Activated B cell treated with CpG ODN at 0.5 μM for 24 hours (primary cell): ENCODE data around the gene ARHGEF28. TPM values are rescaled to one million over a fixed set of nuclear protein-coding genes. Genes with fewer than 3 reads are reported as not detected.

Experiments used
- ATAC-seq: fragments of 200-7000 bp; cut with Tn5 transposase; one replicate; pipeline ENCODE4 v1.10.0; 2021; ENCODE audit warnings: low read depth, mild to moderate bottlenecking, moderate library complexity
- CTCF ChIA-PET: fragments of 350-600 bp; sonication (Branson Sonifier 250); formaldehyde crosslinking; loops from one replicate; lab custom pipeline; 2021; ENCODE audit warnings: antibody characterized with exemption; lab: Charles Lee
- POLR2A ChIA-PET: fragments of 350-600 bp; sonication (Branson Sonifier 250); formaldehyde crosslinking; loops from one replicate; lab custom pipeline; 2021; ENCODE audit warnings: antibody characterized with exemption; lab: Charles Lee
- DNase-seq: peaks from one replicate; pipeline ENCODE4 v3.0.0; 2022
- H3K27ac Mint-ChIP-seq: one replicate; pipeline ENCODE4 v1.8.0; 2020; ENCODE audit warnings: mixed read lengths
- H3K27me3 Mint-ChIP-seq: one replicate; pipeline ENCODE4 v1.8.0; 2021; ENCODE audit warnings: mixed read lengths
- H3K36me3 Mint-ChIP-seq: one replicate; pipeline ENCODE4 v1.8.0; 2021; ENCODE audit warnings: low read depth, mixed read lengths
- H3K4me1 Mint-ChIP-seq: one replicate; pipeline ENCODE4 v1.8.0; 2021; ENCODE audit warnings: mixed read lengths
- H3K4me3 Mint-ChIP-seq: one replicate; pipeline ENCODE4 v1.8.0; 2020; ENCODE audit warnings: mild to moderate bottlenecking, mixed read lengths
- H3K9me3 Mint-ChIP-seq: one replicate; pipeline ENCODE4 v1.8.0; 2020; ENCODE audit warnings: mixed read lengths
- intact Hi-C: fragments of 100-400 bp; cut with micrococcal nuclease; formaldehyde crosslinking; loops from one replicate; pipeline ENCODE4 v1.15.1; 2024
- total RNA-seq: library from RNA; stranded (reverse); gene quantifications from 2 replicates; pipeline ENCODE4 v1.2.3, GENCODE V29; 2022
- TF ChIP-seq, protein P1 (sequence below): fragments of 200-600 bp; IDR thresholded peaks from one replicate; pipeline ENCODE4 v1.8.0; 2022; ENCODE audit warnings: antibody characterized with exemption, mild to moderate bottlenecking

ARHGEF28 gene
- total RNA-seq, 1 donor from 2014 or later: not detected

DNA sequence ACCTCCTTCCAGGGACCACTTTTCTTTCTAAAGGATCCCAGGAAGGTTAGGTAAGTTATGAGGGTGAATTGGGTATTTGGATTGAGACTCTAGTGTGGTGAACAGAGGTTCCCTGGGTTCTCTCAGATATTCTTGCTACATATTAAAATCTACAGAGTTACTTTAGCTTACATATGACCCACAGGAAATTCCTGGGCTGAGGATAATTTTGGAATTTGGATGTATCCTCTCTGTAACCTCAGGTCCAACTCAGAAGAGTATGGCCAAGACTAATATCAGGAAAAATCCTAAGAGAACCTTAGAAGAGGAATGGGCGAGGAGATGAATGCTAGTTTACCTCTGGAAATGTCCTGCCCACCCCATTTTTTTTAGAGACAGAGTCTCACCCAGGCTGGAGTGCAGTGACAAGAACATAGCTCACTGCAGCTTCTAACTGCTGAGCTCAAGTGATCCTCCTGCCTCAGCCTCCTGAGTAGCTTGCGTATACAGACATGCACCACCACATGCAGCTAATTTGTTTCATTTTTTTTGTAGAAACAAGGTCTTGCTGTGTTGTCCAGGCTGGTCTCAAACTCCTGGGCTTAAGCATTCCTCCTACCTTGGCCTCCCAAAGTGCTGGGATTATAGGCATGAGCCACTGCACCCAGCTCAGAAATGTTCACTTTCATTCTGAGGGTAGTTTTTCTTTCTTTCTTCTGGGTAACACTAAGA, 196.4 kb downstream of the ARHGEF28 start:
- DNase-seq: no peak
- Mint-ChIP-seq H3K36me3 (no peaks in the 10 kb centered on the region), H3K27me3 (no peaks in the 10 kb centered on the region), H3K4me1 (no peaks in the 10 kb centered on the region), H3K27ac (no peak overlapping the region), H3K4me3 (no peak overlapping the region), H3K9me3 (no peaks in the 10 kb centered on the region)
- ChIA-PET CTCF (no interaction called here), POLR2A (no interaction called here)
- TF ChIP-seq, protein P1, sequence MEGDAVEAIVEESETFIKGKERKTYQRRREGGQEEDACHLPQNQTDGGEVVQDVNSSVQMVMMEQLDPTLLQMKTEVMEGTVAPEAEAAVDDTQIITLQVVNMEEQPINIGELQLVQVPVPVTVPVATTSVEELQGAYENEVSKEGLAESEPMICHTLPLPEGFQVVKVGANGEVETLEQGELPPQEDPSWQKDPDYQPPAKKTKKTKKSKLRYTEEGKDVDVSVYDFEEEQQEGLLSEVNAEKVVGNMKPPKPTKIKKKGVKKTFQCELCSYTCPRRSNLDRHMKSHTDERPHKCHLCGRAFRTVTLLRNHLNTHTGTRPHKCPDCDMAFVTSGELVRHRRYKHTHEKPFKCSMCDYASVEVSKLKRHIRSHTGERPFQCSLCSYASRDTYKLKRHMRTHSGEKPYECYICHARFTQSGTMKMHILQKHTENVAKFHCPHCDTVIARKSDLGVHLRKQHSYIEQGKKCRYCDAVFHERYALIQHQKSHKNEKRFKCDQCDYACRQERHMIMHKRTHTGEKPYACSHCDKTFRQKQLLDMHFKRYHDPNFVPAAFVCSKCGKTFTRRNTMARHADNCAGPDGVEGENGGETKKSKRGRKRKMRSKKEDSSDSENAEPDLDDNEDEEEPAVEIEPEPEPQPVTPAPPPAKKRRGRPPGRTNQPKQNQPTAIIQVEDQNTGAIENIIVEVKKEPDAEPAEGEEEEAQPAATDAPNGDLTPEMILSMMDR: no peak
- intact Hi-C loops: no loop called here
- ATAC-seq: no peak

DNA sequence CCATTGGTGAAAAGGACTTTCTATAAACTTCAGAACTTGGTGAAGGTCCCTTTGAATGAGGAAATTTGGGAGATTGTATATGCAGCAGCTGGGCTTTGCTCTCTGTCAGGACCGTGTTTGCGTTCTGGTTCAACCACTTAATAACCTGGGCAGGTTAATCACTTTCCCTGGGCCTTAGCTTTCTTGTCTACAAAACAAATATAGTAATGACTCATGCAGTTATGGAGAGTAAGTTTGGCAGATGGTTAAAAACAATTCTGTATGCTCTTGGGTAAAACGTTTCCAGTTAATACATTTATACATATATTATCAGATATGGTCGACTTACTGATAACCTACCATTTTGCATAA, 197.0 kb downstream of the ARHGEF28 start:
- Mint-ChIP-seq H3K27me3 (no peaks in the 10 kb centered on the region), H3K4me1 (no peaks in the 10 kb centered on the region), H3K27ac (no peak overlapping the region), H3K4me3 (no peak overlapping the region), H3K36me3 (no peaks in the 10 kb centered on the region), H3K9me3 (no peaks in the 10 kb centered on the region)
- ChIA-PET POLR2A (no interaction called here), CTCF (no interaction called here)
- ATAC-seq: no peak
- intact Hi-C loops: no loop called here
- no peak for DNase-seq
- TF ChIP-seq, protein P1: no peak

DNA sequence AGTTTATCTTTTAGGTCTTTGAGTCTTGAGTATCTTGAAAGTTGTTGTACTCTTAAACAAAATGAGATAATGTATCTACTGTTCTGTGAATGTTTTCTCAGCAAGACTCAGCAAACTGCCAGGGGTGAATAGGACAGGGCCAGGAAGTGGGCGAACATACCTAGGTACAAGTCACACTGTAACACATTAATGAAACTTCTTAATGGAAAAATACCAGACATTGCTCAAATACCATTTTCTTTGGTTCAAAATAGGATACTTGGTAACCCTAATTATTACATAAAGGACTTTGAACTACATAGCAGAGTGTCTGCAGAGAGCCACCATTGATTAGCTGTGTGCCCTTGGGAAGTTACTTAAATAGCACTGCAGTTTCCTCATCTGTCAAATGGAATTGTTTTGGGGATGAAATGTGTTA, 197.5 kb downstream of the ARHGEF28 start:
- no peak for DNase-seq
- intact Hi-C loops: no loop called here
- POLR2A ChIA-PET: no interaction called here

DNA sequence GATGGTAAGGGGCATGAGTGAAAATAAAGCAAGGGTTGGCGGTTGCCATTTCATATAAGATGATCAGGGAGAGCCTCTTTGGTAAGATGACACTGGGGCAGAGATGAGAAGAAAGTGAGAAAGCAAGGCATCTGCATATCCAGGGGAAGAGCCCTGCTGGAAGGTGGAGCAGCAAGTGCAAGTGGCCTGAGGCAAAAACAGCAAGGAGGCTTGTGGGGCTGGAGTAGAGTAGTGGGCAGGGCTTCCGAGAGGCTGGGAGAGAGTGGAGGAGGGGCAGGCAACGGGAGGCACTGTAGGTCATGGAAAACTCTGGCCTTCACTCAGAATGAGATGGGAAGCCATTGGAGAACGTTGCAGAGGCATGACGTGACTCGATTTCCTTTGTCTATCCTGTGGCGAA, 199.2 kb downstream of the ARHGEF28 start:
- Mint-ChIP-seq H3K9me3 (no peaks in the 10 kb centered on the region), H3K36me3 (no peaks in the 10 kb centered on the region), H3K4me1 (no peaks in the 10 kb centered on the region), H3K27me3 (no peaks in the 10 kb centered on the region), H3K4me3 (no peak overlapping the region), H3K27ac (no peak overlapping the region)
- TF ChIP-seq, protein P1: no peak
- no peak for DNase-seq
- ChIA-PET CTCF (no interaction called here), POLR2A (no interaction called here)
- intact Hi-C loops: no loop called here
- no peak for ATAC-seq

More for the DNA sequence above, 197.5 kb downstream of the ARHGEF28 start:
- H3K4me1 Mint-ChIP-seq: no peaks in the 10 kb centered on the region
- no peaks in the 10 kb centered on the region for H3K9me3 Mint-ChIP-seq
- no peaks in the 10 kb centered on the region for H3K27me3 Mint-ChIP-seq
- no peaks in the 10 kb centered on the region for H3K36me3 Mint-ChIP-seq
- TF ChIP-seq, protein P1: no peak
- no peak overlapping the region for H3K27ac Mint-ChIP-seq
- no peak for ATAC-seq
- CTCF ChIA-PET: no interaction called here
- H3K4me3 Mint-ChIP-seq: no peak overlapping the region

DNA sequence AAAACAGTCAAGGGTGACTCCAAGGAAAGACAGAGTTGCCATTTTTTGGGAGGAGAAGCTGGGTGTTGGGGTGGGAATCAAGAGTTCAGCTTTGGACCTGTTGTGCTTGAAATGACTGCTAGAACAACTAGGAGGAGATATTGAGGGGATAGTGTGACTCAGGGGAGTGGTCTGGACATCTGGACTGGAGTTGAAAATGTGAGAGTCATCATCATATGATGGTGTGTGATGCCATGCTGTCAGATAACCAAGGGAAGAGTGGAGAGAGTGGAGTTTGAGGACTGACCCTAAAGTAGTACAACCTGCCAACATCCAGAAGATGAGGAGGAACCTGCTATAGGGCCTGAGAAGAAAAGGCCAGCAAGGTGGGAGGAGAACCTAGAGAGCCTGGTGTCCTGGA, 199.7 kb downstream of the ARHGEF28 start:
- ATAC-seq: no peak
- H3K36me3 Mint-ChIP-seq: no peaks in the 10 kb centered on the region
- no peaks in the 10 kb centered on the region for H3K4me1 Mint-ChIP-seq
- no peaks in the 10 kb centered on the region for H3K9me3 Mint-ChIP-seq
- no peak overlapping the region for H3K4me3 Mint-ChIP-seq
- TF ChIP-seq, protein P1: no peak
- no peak for DNase-seq
- CTCF ChIA-PET: no interaction called here
- intact Hi-C loops: no loop called here
- H3K27ac Mint-ChIP-seq: no peak overlapping the region
- H3K27me3 Mint-ChIP-seq: no peaks in the 10 kb centered on the region
- POLR2A ChIA-PET: no interaction called here
